GM12801 (cell line): ENCODE measurements around the gene MRPL24.

Experiments used
- CTCF ChIP-seq: IDR thresholded peaks from one replicate; pipeline ENCODE4 v1.5.1; 2011; ENCODE audit warnings: control low read depth; ENCODE audit not compliant: insufficient read length; ENCODE audit errors: extremely low read depth

Gene MRPL24

DNA sequence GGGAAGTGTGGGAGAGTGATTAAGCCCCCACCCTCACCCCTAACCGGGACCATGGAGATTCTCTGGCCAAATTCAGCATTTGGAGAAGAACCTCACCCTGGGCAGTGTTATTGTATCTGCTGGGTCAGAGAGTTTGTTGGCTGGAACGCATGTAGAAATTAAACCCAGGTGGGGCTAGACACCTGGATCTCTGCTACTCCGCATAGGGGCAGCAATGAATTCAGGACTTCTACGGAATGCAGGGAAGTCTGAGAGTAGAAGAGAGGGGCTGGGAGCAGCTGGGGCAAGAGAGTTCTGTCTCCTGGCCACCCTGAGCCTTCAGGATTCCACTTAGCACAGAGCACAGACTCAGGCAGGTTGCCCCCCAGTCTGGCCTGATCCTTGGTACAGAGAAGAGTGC lies 31.9 kb downstream of the MRPL24 start:
- no peak for TF ChIP-seq CTCF

GRCh38 chr1:156708218-156708661 lies 32.6 kb downstream of the MRPL24 start:
- TF ChIP-seq CTCF = no peak

DNA sequence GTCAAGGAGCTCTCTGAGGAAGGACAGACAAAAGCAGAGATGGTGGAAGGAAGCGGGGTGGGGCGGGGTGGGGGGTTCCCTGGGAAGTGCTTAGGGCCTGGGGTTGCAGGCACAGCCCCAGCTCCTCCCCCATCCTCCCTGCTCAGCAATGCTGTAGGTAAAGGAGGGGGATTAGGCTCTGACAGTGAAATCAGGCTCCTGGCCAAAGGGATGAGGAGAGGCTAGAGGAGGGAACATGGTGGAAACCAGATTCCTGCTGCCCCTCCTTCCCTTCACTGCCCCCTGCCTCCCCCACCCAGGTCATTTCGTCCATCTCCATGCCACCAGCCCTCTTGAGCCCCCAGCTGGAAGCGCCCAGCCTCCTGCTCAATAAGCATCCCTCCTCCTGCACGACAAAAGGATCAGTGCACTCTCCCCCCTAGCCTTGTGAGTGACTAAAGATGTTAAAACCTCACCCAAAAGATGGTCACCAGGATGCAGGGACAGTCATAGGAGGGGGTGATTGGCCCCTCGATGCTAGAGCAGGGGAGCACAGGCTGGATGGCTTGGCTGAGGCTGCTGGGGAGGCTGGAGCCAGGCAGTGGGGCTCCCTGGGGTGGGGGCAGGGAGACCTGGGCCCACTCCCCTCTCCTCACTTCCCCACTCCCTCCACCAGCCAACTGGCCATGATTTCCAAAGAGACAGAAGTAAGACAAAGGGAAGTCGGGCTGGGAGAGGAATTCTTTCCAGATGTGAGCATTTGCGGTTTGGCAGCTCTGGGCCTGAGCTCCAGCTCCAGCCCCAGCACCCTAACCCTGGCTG lies 33.3 kb downstream of the MRPL24 start:
- TF ChIP-seq CTCF = no peak

DNA sequence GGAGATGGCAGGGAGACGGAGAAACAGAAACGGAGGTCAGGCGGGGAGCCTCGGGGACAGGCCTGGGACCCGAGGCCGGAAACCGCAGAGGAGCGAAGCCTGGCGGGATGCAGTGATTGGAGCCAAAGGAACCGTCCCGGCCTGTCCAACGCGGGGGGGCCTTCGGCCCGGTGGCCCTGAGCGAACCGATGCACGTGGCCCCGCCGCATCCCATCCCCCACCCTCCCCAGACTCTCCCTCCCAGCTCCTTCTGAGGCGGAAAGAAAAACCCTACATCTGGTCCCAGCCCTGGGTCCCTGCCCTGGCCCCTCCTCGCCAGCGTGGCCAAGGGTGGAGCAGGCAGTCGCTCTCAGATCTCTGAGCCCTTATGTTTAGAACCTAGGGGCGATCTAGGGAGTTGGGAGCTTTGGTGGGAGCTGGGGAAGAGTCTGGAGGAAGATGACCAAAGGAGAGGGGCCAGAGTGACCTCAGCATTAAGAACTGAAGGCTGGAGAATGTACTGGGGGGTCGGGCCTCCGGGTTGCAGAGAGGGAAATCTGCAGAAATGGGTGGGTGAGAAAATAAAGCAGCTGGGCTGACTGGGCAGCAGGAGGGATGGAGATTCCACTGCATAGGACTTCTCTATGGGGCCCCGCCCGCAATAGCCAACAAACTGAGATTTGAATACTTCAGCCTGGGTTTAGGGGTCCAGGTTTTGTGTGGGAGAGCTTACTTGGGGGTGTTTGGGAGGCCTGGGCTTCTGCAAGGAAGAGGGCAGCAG lies 34.1 kb downstream of the MRPL24 start:
- no peak for TF ChIP-seq CTCF

DNA sequence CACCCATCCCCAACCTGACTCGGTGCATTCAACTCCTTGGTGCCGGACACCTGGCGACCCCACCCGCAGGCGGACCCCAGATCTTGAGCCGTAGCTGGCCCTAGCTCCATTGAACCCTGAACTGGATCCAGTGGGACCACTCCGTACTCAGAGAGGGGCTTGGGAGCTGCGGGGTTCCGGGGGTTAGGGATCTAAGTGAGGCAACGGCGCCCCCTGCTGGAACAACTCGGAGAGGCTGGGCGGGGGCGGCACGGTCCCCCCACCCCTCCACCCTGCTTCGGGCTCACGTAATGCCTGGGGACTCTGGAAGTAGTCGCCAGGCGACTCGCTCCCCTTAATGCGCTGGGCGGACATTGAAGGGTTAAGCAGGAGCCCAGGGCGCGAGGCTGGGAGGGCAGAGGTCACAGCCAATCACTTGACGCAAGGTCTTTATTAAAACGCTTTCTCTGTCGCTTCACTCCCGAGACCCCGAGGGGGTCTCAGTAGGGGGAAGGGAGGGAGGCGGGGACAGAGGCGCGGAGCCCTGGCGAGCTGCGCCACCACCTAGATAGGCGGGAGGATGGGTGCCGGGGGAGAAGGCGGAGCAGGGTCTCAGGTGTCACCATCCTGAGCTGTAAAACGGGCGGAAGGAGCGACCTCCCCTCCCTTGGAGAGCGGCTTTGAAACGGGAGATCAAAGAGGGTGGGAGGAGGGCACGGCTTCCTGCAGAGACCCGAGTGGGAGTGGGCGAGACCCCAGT lies 34.8 kb downstream of the MRPL24 start:
- no peak for TF ChIP-seq CTCF

DNA sequence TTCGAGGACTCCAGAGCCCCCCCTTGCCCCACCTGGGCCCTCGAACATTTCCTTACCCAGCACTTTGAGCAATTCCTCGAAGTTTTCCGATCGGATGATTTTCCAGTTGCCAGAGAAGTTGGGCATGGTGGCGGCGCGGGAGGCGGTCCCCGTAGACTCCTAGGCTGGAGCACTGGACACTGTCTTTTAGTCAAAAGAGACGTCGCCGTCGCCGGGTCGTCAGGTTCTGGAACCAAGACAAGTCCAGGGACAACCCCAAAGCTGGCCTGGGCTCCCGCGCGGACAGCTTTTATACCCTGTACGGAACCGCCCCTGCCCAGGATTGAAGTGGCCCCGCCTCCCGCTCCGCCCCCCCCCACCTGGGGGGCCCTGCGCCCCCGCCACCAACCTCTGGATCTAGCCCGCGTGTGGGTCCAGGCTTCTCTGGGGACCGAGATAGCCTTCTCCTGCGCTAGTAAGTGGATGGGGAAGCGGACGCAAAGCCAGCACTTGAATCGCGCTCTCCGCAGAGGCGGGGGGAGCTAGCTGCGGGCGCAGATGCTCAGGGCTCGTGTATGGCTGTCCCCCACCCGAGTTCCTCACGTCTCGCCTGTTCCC lies 35.5 kb downstream of the MRPL24 start, which contains the start of gene CRABP2:
Gene CRABP2, minus strand, starts transcription at position 263 of the 597 bp plus-strand sequence. Its CDS starts 137 bp downstream, at position 126.
- no peak for TF ChIP-seq CTCF
